Activated T-helper 17 cell treated with anti-CD3 and anti-CD28 coated beads, Interleukin-2, amount 50 U/mL, for 72 hours (primary cell): ENCODE results near the gene ZNF784. TPM values are rescaled to one million over a fixed set of nuclear protein-coding genes. Genes with fewer than 3 reads are reported as not detected.
A peak's percentile ranks its signal among the peaks of the same experiment; 100 is the strongest.

ENCODE experiments used
- ATAC-seq: fragments of 150-1000 bp; cut with Tn5 transposase; replicated peaks from 2 replicates; pipeline ENCODE4 v1.10.0; 2021; ENCODE audit warnings: mild to moderate bottlenecking, moderate library complexity
- H3K27ac Mint-ChIP-seq: one replicate; pipeline ENCODE4 v1.8.0; 2022; ENCODE audit warnings: mixed read lengths
- H3K27me3 Mint-ChIP-seq: one replicate; pipeline ENCODE4 v1.8.0; 2022; ENCODE audit warnings: mixed read lengths
- H3K36me3 Mint-ChIP-seq: one replicate; pipeline ENCODE4 v1.8.0; 2022; ENCODE audit warnings: low read depth, mild to moderate bottlenecking, mixed read lengths
- H3K4me1 Mint-ChIP-seq: one replicate; pipeline ENCODE4 v1.8.0; 2022; ENCODE audit warnings: mixed read lengths
- H3K4me3 Mint-ChIP-seq: one replicate; pipeline ENCODE4 v1.8.0; 2022; ENCODE audit warnings: mild to moderate bottlenecking, mixed read lengths
- H3K9me3 Mint-ChIP-seq: one replicate; pipeline ENCODE4 v1.8.0; 2022; ENCODE audit warnings: mixed read lengths
- total RNA-seq, 2 donors: library from RNA; stranded (reverse); gene quantifications; one replicate each; pipeline ENCODE4 v1.2.3, GENCODE V29; 2022

Gene ZNF784
- 1 to 10 TPM; 4.6 to 5.3 TPM for total RNA-seq

- ATAC-seq = peak; percentile 69
- H3K9me3 Mint-ChIP-seq = no peaks in the 10 kb centered on the region
- H3K4me1 Mint-ChIP-seq = peaks cover 25% of the 10 kb centered on the region
- peaks cover 7% of the 10 kb centered on the region for H3K36me3 Mint-ChIP-seq
- peak within 1 kb of the TSS; percentile 77 for H3K4me3 Mint-ChIP-seq
- H3K27me3 Mint-ChIP-seq = no peaks in the 10 kb centered on the region
- peak within 1 kb of the TSS; percentile 90 for H3K27ac Mint-ChIP-seq
Observed at GRCh38 chr19:55624109-55625003, at the start of gene ZNF784. Gene ZNF784, minus strand, starts transcription at chr19:55624566. Its CDS starts 5 bp downstream, at chr19:55624561.

GRCh38 chr19:55673889-55674288, 49.5 kb upstream of the ZNF784 start:
- no peaks in the 10 kb centered on the region for H3K9me3 Mint-ChIP-seq
- H3K4me1 Mint-ChIP-seq = peaks cover 31% of the 10 kb centered on the region
- peaks cover 92% of the 10 kb centered on the region for H3K36me3 Mint-ChIP-seq
- H3K27me3 Mint-ChIP-seq = no peaks in the 10 kb centered on the region
- H3K4me3 Mint-ChIP-seq = no peak overlapping the region
- no peak overlapping the region for H3K27ac Mint-ChIP-seq
- ATAC-seq = no peak

GRCh38 chr19:55673465-55673864, 49.1 kb upstream of the ZNF784 start:
- Mint-ChIP-seq H3K4me1 (peaks cover 31% of the 10 kb centered on the region), H3K4me3 (no peak overlapping the region), H3K36me3 (peaks cover 92% of the 10 kb centered on the region), H3K27ac (no peak overlapping the region), H3K27me3 (no peaks in the 10 kb centered on the region), H3K9me3 (no peaks in the 10 kb centered on the region)
- ATAC-seq = no peak

GRCh38 chr19:55672418-55672817, 48.1 kb upstream of the ZNF784 start:
- Mint-ChIP-seq H3K27ac (no peak overlapping the region), H3K27me3 (no peaks in the 10 kb centered on the region), H3K4me3 (no peak overlapping the region), H3K4me1 (peaks cover 25% of the 10 kb centered on the region), H3K9me3 (no peaks in the 10 kb centered on the region), H3K36me3 (peaks cover 92% of the 10 kb centered on the region)
- no peak for ATAC-seq

GRCh38 chr19:55671054-55671378, 46.6 kb upstream of the ZNF784 start:
- Mint-ChIP-seq H3K4me3 (no peak overlapping the region), H3K4me1 (peaks cover 13% of the 10 kb centered on the region), H3K27me3 (no peaks in the 10 kb centered on the region), H3K27ac (no peak overlapping the region), H3K9me3 (no peaks in the 10 kb centered on the region), H3K36me3 (peaks cover 95% of the 10 kb centered on the region)
- ATAC-seq = no peak

- Mint-ChIP-seq H3K9me3 (no peaks in the 10 kb centered on the region), H3K27me3 (no peaks in the 10 kb centered on the region), H3K4me3 (no peak overlapping the region), H3K36me3 (peaks cover 96% of the 10 kb centered on the region), H3K27ac (no peak overlapping the region), H3K4me1 (peaks cover 13% of the 10 kb centered on the region)
- ATAC-seq = no peak
Observed at GRCh38 chr19:55670280-55671053, 46.1 kb upstream of the ZNF784 start.

GRCh38 chr19:55669418-55670279, 45.3 kb upstream of the ZNF784 start:
- H3K4me1 Mint-ChIP-seq = peaks cover 13% of the 10 kb centered on the region
- no peak overlapping the region for H3K4me3 Mint-ChIP-seq
- peaks cover 100% of the 10 kb centered on the region for H3K36me3 Mint-ChIP-seq
- H3K27me3 Mint-ChIP-seq = no peaks in the 10 kb centered on the region
- no peak for ATAC-seq
- no peaks in the 10 kb centered on the region for H3K9me3 Mint-ChIP-seq
- no peak overlapping the region for H3K27ac Mint-ChIP-seq

- no peaks in the 10 kb centered on the region for H3K9me3 Mint-ChIP-seq
- peaks cover 100% of the 10 kb centered on the region for H3K36me3 Mint-ChIP-seq
- H3K4me1 Mint-ChIP-seq = peaks cover 13% of the 10 kb centered on the region
Observed at GRCh38 chr19:55668603-55669348, 44.4 kb upstream of the ZNF784 start.

GRCh38 chr19:55667958-55668357, 43.6 kb upstream of the ZNF784 start:
- Mint-ChIP-seq H3K4me3 (no peak overlapping the region), H3K27ac (no peak overlapping the region), H3K36me3 (peaks cover 100% of the 10 kb centered on the region), H3K9me3 (no peaks in the 10 kb centered on the region), H3K4me1 (peaks cover 7% of the 10 kb centered on the region), H3K27me3 (no peaks in the 10 kb centered on the region)
- no peak for ATAC-seq

More at GRCh38 chr19:55668603-55669348, 44.4 kb upstream of the ZNF784 start:
- Mint-ChIP-seq H3K27me3 (no peaks in the 10 kb centered on the region), H3K27ac (no peak overlapping the region), H3K4me3 (no peak overlapping the region)
- ATAC-seq = no peak

GRCh38 chr19:55667511-55667910, 43.1 kb upstream of the ZNF784 start:
- Mint-ChIP-seq H3K4me3 (no peak overlapping the region), H3K27me3 (no peaks in the 10 kb centered on the region), H3K9me3 (no peaks in the 10 kb centered on the region), H3K27ac (no peak overlapping the region), H3K4me1 (peaks cover 11% of the 10 kb centered on the region), H3K36me3 (peaks cover 100% of the 10 kb centered on the region)
- no peak for ATAC-seq

- H3K27me3 Mint-ChIP-seq = no peaks in the 10 kb centered on the region
- peaks cover 12% of the 10 kb centered on the region for H3K4me1 Mint-ChIP-seq
- H3K36me3 Mint-ChIP-seq = peaks cover 100% of the 10 kb centered on the region
- peak overlapping the region; percentile 29 for H3K27ac Mint-ChIP-seq
- H3K9me3 Mint-ChIP-seq = no peaks in the 10 kb centered on the region
- no peak overlapping the region for H3K4me3 Mint-ChIP-seq
- no peak for ATAC-seq
Observed at GRCh38 chr19:55667006-55667381, 42.6 kb upstream of the ZNF784 start.

- H3K4me1 Mint-ChIP-seq = peaks cover 16% of the 10 kb centered on the region
- peaks cover 100% of the 10 kb centered on the region for H3K36me3 Mint-ChIP-seq
- H3K27ac Mint-ChIP-seq = peak overlapping the region; percentile 29
- no peak overlapping the region for H3K4me3 Mint-ChIP-seq
- no peak for ATAC-seq
- H3K9me3 Mint-ChIP-seq = no peaks in the 10 kb centered on the region
- no peaks in the 10 kb centered on the region for H3K27me3 Mint-ChIP-seq
Observed at GRCh38 chr19:55666343-55667005, 42.1 kb upstream of the ZNF784 start.

GRCh38 chr19:55663846-55664536, 39.6 kb upstream of the ZNF784 start:
- Mint-ChIP-seq H3K9me3 (no peaks in the 10 kb centered on the region), H3K4me3 (no peak overlapping the region), H3K4me1 (peaks cover 18% of the 10 kb centered on the region), H3K36me3 (peaks cover 100% of the 10 kb centered on the region), H3K27ac (peak overlapping the region; percentile 11), H3K27me3 (no peaks in the 10 kb centered on the region)
- no peak for ATAC-seq
